Stomach (tissue), 4 donors: Measurements from ENCODE around the gene RNPEPL1.
"Not testable (repeated sequence)": the region's sequence is repeated elsewhere in the genome, so short reads cannot be mapped to it uniquely, and the experiment has no call there.

ENCODE experiments used
- CTCF ChIP-seq, 7 experiments: fragments of 450-650 bp in 4 of 7; fragments of 200-600 bp in 3 of 7; sonication (generic) in 3 of 7; IDR thresholded peaks; one replicate each; pipeline ENCODE4 v1.5.1; 2016 to 2019; ENCODE audit warnings: antibody characterized with exemption in 7 of 7, control low read depth in 2 of 7, mild to moderate bottlenecking in 1 of 7
- POLR2A ChIP-seq, 4 donors: fragments of 450-650 bp; IDR thresholded peaks; one replicate each; pipeline ENCODE4 v1.6.1; 2016; ENCODE audit warnings: antibody characterized with exemption in 4 of 4, control low read depth in 2 of 4, mild to moderate bottlenecking in 1 of 4, moderate library complexity in 1 of 4
- POLR2AphosphoS5 ChIP-seq, 3 donors: sonication (generic); formaldehyde crosslinking; IDR thresholded peaks; one replicate each; pipeline ENCODE4 v1.6.1; 2016; ENCODE audit warnings: antibody characterized with exemption in 3 of 3

- not testable (repeated sequence) for TF ChIP-seq CTCF, POLR2AphosphoS5, POLR2A (IDR thresholded peaks at IDR 0.05)
Measured at GRCh38 chr2:240521885-240522284, 46.4 kb upstream of the RNPEPL1 start.
